Activated CD4-positive, alpha-beta T cell treated with anti-CD3 and anti-CD28 coated beads for 4 hours (primary cell): Measurements from ENCODE around the gene DONSON.

Experiments
- DNase-seq, 2 donors: peaks; one replicate each; pipeline ENCODE4 v3.0.0-alpha.2; 2020

DONSON gene

GRCh38 chr21:33541105-33541711 is 47.3 kb downstream of the DONSON start:
- no peak for DNase-seq

GRCh38 chr21:33540711-33541104 is 47.8 kb downstream of the DONSON start:
- DNase-seq = no peak

DNA sequence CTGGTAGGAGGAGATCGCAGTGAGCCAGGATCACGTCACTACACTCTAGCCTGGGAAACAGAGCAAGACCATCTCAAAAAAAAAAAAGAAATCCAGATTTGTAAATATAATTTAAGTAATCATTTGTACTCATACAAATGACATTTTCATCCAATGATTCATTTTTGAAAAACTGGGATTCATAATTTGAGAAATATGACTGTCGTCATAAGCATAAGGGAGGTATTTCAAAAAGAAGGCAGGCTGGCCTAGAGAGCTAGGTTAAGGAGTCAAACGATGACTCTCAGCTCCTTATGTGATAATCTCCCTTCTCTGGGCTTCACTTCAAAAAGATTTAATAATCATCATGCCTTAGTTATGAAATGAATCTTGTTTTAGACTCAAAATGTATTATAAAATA is 48.9 kb downstream of the DONSON start:
- no peak for DNase-seq

GRCh38 chr21:33537212-33537611 is 51.3 kb downstream of the DONSON start:
- no peak for DNase-seq

- no peak for DNase-seq
Observed at GRCh38 chr21:33531007-33531406, 57.5 kb downstream of the DONSON start.
